ENCODE data around the gene KIAA1755.

DNA sequence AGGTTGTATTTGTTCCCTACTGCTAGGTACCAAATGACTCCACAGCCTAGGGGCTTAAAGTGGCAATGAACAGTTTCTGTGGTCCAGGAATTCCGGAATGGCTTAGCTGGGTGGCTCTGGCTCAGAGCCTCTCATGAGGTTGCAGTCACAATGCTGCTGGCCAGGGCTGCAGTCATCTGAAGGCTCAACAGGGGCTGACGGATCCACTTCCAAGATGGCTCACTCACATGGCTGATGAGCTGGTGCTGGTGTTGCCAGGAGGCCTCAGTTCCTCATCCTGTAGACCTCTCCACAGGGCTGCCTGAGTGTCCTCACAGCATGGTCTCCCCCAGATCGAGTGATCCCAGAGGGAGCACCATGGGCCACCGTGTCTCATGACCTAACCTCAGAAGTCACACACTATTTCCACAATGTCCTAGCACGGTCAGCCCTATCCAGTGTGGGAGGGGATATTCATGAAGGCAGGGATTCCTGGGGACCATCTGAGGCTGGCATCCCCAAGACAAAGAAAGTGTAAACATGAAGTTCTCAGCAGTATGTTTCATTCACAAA lies 24.4 kb upstream of the KIAA1755 start:
- TF ChIP-seq, protein P1, sequence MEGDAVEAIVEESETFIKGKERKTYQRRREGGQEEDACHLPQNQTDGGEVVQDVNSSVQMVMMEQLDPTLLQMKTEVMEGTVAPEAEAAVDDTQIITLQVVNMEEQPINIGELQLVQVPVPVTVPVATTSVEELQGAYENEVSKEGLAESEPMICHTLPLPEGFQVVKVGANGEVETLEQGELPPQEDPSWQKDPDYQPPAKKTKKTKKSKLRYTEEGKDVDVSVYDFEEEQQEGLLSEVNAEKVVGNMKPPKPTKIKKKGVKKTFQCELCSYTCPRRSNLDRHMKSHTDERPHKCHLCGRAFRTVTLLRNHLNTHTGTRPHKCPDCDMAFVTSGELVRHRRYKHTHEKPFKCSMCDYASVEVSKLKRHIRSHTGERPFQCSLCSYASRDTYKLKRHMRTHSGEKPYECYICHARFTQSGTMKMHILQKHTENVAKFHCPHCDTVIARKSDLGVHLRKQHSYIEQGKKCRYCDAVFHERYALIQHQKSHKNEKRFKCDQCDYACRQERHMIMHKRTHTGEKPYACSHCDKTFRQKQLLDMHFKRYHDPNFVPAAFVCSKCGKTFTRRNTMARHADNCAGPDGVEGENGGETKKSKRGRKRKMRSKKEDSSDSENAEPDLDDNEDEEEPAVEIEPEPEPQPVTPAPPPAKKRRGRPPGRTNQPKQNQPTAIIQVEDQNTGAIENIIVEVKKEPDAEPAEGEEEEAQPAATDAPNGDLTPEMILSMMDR (conservative IDR thresholded peaks at IDR 0.05; ENCODE audit: low read length) = no peak
- TF ChIP-seq EZH2phosphoT487 (IDR thresholded peaks at IDR 0.05; ENCODE audit: borderline replicate concordance) = no peak
